NB4 (cell line): Measurements from ENCODE around the gene SNHG17.
"Not testable (repeated sequence)": the region's sequence is repeated elsewhere in the genome, so short reads cannot be mapped to it uniquely, and the experiment has no call there.

ENCODE experiments used
- DNase-seq: peaks from one replicate; pipeline ENCODE4 v3.0.0; 2010; ENCODE audit warnings: low read depth
- H3K4me3 ChIP-seq: one replicate; pipeline ENCODE4 v1.5.1; 2011; ENCODE audit warnings: mild to moderate bottlenecking, low read depth, low read length, moderate library complexity
- CTCF ChIP-seq: IDR thresholded peaks from one replicate; pipeline ENCODE4 v1.5.1; 2012; ENCODE audit warnings: low read depth, low read length
- MAX ChIP-seq: IDR thresholded peaks from 2 replicates; pipeline ENCODE4 v1.6.1; 2011; ENCODE audit warnings: low read depth, low read length
- MYC ChIP-seq: IDR thresholded peaks from 2 replicates; pipeline ENCODE4 v1.6.1; 2011; ENCODE audit warnings: low read depth, low read length
- POLR2A ChIP-seq: IDR thresholded peaks from 2 replicates; pipeline ENCODE4 v1.6.1; 2011; ENCODE audit warnings: mild to moderate bottlenecking; ENCODE audit not compliant: insufficient read length; ENCODE audit errors: extremely low read depth

SNHG17 gene

GRCh38 chr20:38441916-38442315 is 6.8 kb upstream of the SNHG17 start:
- DNase-seq: no peak
- TF ChIP-seq CTCF (no peak), MAX (no peak), MYC (no peak), POLR2A (no peak)
- H3K4me3 ChIP-seq: no peak overlapping the region

GRCh38 chr20:38441110-38441509 is 6.0 kb upstream of the SNHG17 start:
- H3K4me3 ChIP-seq, DNase-seq: not testable (repeated sequence)

GRCh38 chr20:38437796-38438195 is 2.7 kb upstream of the SNHG17 start:
- DNase-seq: no peak
- H3K4me3 ChIP-seq: no peak overlapping the region
- TF ChIP-seq POLR2A: no peak
- no peak for TF ChIP-seq MAX
- TF ChIP-seq CTCF: no peak
- no peak for TF ChIP-seq MYC

- peak overlapping the region; percentile 85 for H3K4me3 ChIP-seq
- TF ChIP-seq POLR2A: no peak
- TF ChIP-seq MYC: no peak
- TF ChIP-seq MAX: no peak
- TF ChIP-seq CTCF: no peak
- DNase-seq: no peak
Measured at GRCh38 chr20:38435555-38435939, 419 bp upstream of the SNHG17 start.

- TF ChIP-seq CTCF (no peak), MAX (no peak; the same call in 1 of the 2 replicates), POLR2A (no peak), MYC (no peak; the same call in none of the 2 replicates)
- DNase-seq: peak; percentile 69
- peak overlapping the region; percentile 85 for H3K4me3 ChIP-seq
Measured at GRCh38 chr20:38434301-38434741, 807 bp downstream of the SNHG17 start.

GRCh38 chr20:38433304-38433972 is 1.7 kb downstream of the SNHG17 start:
- DNase-seq: peak; percentile 34
- no peak for TF ChIP-seq MAX
- TF ChIP-seq POLR2A: no peak
- no peak for TF ChIP-seq MYC
- TF ChIP-seq CTCF: no peak
- peak overlapping the region; percentile 85 for H3K4me3 ChIP-seq

GRCh38 chr20:38432870-38433269 is 2.3 kb downstream of the SNHG17 start:
- H3K4me3 ChIP-seq: peak overlapping the region; percentile 85
- not testable (repeated sequence) for DNase-seq
